HG03175 (cell line): ENCODE results near the gene MDFIC.

Experiments
- ATAC-seq: cut with Tn5 transposase; IDR thresholded peaks from one replicate; pipeline ENCODE4 v1.9.1; 2021; ENCODE audit warnings: mild to moderate bottlenecking, moderate library complexity; ENCODE audit not compliant: unreplicated experiment

MDFIC gene

GRCh38 chr7:114949231-114949630, 27.3 kb downstream of the MDFIC start:
- no peak for ATAC-seq

- no peak for ATAC-seq
These were observed 30.4 kb downstream of the MDFIC start for GRCh38 chr7:114952296-114952695.

GRCh38 chr7:114953724-114954123, 31.8 kb downstream of the MDFIC start:
- ATAC-seq, result no peak

GRCh38 chr7:114956702-114957101, 34.8 kb downstream of the MDFIC start:
- ATAC-seq, result peak; percentile 62

GRCh38 chr7:114957444-114957843, 35.5 kb downstream of the MDFIC start:
- no peak for ATAC-seq

GRCh38 chr7:114959931-114960330, 38.0 kb downstream of the MDFIC start:
- peak; percentile 84 for ATAC-seq

GRCh38 chr7:114962441-114962840, 40.5 kb downstream of the MDFIC start:
- ATAC-seq, result no peak

- ATAC-seq, result no peak
These were observed 44.3 kb downstream of the MDFIC start for GRCh38 chr7:114966156-114966555.

- no peak for ATAC-seq
These were observed 47.2 kb downstream of the MDFIC start for GRCh38 chr7:114969096-114969495.

- no peak for ATAC-seq
These were observed 48.4 kb downstream of the MDFIC start for GRCh38 chr7:114970308-114970707.

GRCh38 chr7:114970732-114971131, 48.8 kb downstream of the MDFIC start:
- ATAC-seq, result no peak

- no peak for ATAC-seq
These were observed 50.7 kb downstream of the MDFIC start for GRCh38 chr7:114972567-114972966.

- ATAC-seq, result no peak
These were observed 51.3 kb downstream of the MDFIC start for GRCh38 chr7:114973147-114973546.

- ATAC-seq, result no peak
These were observed 53.5 kb downstream of the MDFIC start for GRCh38 chr7:114975401-114975800.

- ATAC-seq, result no peak
These were observed 54.8 kb downstream of the MDFIC start for GRCh38 chr7:114976666-114977065.

- no peak for ATAC-seq
These were observed 55.4 kb downstream of the MDFIC start for GRCh38 chr7:114977277-114977676.

- no peak for ATAC-seq
These were observed 57.5 kb downstream of the MDFIC start for GRCh38 chr7:114979388-114979787.

- no peak for ATAC-seq
These were observed 58.1 kb downstream of the MDFIC start for GRCh38 chr7:114979803-114980507.

GRCh38 chr7:114981323-114981722, 59.4 kb downstream of the MDFIC start:
- no peak for ATAC-seq

GRCh38 chr7:114985116-114985715, 63.3 kb downstream of the MDFIC start:
- ATAC-seq, result no peak

GRCh38 chr7:114986190-114987180, 64.6 kb downstream of the MDFIC start:
- no peak for ATAC-seq

GRCh38 chr7:114988026-114988425, 66.1 kb downstream of the MDFIC start:
- no peak for ATAC-seq
